Stimulated activated CD4-positive, alpha-beta T cell treated with anti-CD3 and anti-CD28 coated beads, Interleukin-15, amount 100 ng/mL, for 48 hours (primary cell): ENCODE data around the gene CCL13.
A peak's percentile ranks its signal among the peaks of the same experiment; 100 is the strongest.

Source experiments
- DNase-seq, 2 donors: peaks; one replicate each; pipeline ENCODE4 v3.0.0-alpha.2; 2020; ENCODE audit warnings: low read depth in 2 of 2

The CCL13 gene

DNA sequence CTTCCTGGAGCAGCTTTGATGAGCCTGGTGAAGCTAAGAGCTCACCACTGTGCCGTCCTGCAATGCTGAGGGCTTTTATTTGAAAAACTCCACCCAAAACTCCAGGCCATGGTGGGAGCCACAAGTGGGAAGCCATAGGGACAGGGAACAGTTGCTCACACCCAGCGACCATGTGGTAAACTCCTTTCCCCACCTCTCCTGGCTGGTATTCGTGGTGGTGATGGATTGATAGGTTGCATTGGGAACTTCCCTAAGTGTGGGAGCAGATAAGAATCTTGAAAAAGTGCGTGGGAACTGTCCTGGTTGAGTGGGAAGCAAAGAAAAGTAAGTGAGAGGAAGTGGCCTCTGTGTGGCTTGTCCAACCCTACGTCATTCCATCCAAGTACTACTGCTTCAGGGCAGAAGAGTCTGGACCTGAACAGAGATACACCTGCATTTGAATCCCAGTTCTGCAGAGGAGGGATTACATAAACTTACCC is 6.9 kb downstream of the CCL13 start, which contains the start of gene CCL1:
Gene CCL1, minus strand, starts transcription at position 51 of the 479 bp plus-strand sequence. CDS start 72 bp downstream, outside the sequence.
- DNase-seq: no peak

DNA sequence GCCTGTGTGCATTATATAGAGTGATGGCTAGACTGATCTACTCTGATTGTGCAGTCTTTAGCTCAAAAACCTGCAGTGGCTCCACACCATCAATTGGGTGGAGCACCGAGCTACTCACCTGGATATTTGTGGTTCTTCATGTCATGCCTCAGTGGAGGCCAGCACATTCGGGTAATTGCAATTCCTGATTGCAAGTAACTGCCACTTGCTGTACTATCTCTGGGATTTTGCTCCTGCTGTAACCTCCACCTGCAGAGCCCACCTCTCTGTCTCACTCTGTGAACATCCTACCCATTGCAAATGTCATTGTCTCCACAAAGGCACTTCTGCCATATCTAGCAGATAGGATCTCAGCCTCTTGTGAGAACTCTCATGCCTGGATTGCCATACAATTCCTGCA is 8.5 kb downstream of the CCL13 start:
- DNase-seq: no peak

DNA sequence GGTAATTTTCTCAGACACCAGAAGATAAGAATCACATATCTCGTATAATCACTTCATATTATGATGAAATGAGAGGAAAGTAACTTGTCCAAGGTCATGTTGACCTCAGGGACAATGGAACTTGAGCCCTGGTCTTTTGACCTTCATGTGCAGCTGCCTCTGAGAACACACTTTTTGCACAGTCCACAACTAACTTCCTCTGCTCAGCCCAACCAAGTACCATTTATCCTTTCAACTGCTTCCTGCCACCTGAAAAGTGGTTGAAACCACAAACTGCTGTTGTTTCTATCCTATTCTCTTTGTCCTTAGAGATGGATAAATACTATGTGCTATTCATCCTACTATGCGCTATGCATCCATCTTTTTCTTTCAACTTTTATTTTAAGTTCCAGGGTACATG is 9.1 kb downstream of the CCL13 start:
- no peak for DNase-seq

DNA sequence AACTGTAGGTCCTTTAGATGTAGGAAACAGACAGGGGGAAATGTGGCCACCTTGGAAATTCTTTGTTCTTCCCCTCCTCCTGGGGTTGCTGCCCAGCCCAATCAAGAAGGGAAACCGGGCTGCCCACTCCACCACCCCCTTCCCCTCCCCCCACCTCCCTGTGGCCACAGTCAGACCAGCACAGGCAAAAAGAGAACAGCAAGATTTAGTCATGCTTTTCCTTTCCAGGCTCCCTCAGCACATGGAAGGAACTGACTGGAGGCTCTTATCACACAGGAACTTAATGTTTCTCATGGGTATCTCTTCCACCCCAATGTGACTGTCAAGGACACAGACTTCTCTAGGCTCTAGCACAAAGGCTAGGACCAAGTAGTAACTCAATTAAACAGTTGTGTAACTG is 9.7 kb downstream of the CCL13 start:
- DNase-seq: no peak

DNA sequence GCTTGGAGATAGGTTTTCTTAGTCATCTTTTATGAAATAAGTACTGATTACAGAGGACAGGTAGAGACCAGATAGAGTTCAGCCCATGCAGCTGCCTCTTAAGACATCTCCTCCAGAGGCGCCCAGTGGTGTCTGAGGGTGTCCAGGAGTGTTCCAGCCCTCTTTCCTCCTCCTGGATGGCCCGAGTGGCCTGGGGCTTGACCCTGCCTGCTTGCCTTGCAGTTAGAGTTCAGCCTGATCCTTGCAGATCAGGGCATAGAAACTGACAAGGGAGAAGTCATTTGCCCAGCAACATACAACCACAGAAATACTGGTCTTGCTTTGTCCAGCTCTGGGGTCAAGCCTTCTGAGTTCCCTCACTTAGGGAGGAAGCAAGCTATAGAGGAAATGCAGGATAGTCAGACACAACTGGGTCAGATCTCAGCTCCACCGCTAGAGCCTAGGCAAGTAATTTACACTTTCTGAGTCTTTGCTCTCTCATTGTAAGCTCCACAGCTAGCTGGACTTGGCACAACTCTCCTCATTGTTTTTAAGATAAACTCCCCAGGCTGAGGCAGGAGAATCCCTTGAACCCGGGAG is 10.3 kb downstream of the CCL13 start:
- DNase-seq: no peak

DNA sequence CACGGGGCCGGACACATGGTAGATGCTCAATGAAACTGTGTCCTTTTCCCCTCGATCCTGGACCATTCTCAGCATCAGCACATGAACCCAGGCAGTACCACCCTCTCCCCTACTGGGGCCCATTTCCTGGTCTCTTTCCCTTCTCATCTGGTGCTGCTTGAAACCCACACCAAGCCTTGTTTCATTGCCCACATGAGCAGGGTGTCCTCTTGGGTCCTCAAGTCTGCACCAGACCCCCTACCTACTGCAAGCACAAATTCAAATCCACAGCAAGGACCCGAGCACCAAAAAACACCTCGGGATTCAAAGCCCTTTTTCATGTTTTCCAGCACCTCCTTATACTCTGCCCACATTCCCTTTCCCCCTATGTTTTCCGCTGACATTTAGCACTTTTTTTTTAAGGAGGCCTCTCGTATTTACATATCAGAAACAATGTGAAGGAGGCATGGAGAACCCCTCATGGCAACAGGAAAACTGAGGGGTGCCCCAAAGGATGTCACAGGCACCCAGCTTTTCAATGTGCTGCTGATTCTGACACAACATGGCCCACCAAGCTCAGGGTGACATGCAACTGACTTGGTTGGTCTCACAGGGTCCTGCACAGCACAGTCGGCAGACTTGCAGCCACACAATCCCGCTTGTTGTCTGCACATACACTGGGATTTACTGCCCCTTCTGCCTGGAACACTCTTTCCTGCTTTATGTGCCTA is 11.4 kb downstream of the CCL13 start:
- no peak for DNase-seq

DNA sequence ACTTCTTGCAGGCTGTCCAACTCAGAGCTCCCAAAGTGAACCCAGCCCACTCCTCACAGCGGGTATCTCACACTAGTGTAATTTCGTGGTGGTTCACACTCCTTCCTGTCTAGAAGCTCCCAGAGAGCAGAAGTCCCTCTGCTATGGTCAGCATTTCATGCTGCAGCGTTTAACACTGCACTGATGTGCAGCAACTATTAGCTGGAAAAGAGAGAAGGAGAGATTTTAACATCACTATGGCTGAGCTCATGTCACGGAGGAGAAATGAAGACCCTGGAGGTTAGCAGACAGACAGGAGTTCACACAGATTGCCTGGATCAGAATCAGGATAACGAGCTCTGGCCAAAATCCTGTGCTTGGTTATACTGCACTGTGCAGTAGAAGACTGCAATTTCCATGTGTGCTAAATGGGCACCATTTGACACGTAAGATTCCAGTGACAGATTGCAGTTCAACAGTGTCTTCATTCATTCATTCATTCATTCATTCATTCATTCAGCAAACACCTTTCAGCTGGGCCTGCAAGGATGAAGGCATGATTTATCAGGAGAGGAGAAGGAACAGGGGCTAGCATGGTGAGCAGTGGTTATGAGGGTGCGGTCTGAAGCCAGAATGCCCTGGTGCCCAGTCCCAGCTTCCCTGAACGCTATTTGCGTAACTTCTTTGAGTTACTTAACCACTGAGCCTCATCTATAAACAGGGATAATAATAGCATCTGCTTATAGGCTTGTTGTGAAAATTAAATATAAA is 12.1 kb downstream of the CCL13 start:
- DNase-seq: no peak

DNA sequence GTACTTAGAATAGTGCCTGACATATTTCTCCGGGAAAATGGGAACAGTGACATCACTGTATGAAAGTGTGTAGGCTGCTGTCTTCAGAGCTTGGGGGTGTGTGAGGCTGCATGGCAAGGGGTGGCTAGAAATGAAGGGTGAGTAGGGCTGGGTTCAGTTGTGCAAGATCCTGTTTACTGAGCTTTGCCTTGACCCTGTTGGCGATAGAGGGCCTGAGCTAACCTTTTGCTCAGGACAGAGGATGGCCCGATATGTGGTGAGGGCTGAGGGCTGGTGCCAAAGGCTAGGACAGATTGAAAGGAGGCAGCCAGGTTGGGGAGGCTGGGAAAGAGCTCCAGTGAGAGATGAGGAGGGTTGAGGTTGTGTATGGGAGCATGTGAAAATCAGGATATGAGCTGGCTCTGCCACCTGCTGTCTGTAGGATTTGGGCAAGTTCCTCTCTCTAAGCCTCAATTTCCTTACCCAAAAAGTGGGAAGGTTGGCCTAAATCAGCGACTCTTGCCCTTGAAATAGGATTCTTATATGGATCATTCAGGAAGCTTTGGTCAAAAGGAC is 12.7 kb downstream of the CCL13 start:
- no peak for DNase-seq

DNA sequence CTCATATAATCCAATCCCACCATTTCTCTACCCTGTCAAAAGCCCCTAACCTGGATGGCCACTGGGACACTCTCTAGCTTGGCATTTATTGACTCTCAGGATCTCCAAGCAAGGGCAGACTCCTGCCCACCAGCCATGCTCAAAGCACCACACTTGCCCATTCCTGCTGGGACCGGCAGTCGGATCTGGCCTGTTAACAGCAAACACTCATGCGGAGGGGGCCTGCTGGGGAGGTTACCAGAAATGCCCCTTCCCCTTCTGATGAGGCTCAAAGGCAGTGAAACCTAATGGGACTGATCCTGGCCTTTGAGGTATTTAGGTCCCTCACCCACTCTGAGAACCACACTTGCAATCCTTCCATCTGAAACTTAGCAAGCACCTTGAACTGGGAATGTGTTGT is 13.3 kb downstream of the CCL13 start:
- DNase-seq: no peak

DNA sequence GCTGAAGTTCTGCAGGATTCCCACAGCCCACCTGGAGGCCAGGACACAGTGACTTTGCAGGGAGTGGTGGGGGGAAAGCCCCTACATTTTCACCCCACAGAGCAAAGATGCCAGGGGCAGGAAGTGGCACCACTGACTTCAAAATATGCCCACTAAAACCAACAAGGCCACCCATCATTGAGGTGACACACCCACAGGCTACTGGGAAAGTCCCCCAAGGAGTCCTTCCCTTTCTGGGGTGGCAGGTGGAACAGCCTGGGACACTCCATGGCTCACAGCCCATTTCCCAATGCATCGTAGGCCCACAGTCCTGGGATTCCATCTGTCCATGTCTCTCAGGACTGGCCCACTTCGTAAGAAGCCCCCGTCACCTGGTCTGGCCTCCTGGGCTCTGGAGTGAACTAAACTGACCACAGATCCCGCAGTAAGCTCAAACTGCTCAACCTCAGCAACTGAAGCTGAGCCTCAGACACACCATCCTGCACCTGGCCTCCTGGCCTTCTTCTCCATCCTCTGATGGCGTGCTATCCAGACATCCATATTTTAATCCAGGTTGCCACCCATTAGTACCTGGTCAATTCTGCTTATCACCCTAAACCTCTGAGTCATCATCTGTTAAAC is 14.2 kb downstream of the CCL13 start:
- DNase-seq: no peak

DNA sequence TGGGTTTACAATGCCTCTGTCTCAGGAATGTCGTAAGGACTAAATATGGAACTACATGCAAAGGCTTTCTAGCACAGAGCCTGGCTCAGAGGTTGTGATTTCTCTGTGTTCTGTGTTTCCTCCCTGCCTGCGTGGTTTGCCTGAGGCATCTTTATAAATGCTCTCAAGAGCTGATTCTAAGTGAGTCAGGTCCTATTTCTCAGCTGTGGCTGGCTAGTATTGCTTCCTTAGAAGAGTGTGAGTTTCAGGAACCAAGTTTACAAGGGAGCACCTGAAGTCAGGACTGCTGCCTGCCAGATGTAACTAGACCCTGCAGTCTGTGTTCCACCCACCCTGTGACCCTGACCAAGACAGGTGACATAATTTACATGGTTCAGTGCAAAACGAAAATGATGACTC is 14.7 kb downstream of the CCL13 start:
- DNase-seq: no peak

DNA sequence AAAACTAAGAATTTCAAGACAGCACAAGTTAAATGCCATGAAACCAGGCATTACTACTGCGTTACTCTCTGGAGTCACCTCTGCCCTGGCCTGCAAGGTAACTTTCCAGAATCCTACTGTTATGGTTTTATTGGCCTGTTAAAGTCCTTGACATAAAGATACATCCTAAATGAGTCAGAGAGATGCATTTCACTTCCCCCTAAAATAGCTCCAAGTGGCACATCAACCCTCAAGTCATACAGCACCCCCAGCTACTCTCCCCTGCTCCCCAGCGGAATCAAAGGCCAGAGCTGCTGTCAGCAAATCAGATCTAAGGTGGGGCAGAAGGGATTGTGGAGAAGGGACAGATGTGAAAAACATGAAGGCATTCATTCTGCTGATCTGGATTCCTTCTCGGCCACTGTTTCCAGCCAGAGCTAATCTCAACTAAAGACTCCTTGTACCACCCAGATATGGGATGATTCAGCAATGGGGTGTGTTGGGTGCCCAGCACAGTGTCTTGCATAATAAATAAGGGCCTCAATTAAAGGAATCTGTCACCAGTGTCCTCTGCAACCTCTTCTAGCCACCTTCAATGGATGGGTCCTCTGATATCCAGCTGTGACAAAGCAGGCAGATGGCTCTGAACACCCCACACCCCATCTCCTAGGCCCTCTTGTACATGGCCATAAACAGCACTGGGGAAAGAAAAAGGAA is 15.3 kb downstream of the CCL13 start:
- DNase-seq: no peak

DNA sequence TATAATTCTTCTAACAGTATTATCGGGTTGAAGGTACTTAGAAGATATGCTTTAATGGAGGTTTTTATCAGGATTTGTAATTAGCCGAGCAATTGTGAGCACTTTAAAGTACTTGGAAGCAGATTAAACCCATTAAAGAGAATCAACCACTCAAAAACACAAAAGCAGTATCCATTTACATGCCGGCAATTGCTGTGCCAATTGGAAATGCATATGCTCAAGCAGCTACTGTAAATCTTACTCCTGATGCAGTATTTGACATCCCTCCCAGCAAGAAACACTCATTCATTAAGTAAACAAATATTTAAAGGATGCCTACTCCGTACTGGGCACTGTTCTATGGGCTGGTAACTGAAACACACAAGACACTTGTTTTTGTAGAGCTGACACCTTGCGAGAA is 18.2 kb downstream of the CCL13 start:
- no peak for DNase-seq

DNA sequence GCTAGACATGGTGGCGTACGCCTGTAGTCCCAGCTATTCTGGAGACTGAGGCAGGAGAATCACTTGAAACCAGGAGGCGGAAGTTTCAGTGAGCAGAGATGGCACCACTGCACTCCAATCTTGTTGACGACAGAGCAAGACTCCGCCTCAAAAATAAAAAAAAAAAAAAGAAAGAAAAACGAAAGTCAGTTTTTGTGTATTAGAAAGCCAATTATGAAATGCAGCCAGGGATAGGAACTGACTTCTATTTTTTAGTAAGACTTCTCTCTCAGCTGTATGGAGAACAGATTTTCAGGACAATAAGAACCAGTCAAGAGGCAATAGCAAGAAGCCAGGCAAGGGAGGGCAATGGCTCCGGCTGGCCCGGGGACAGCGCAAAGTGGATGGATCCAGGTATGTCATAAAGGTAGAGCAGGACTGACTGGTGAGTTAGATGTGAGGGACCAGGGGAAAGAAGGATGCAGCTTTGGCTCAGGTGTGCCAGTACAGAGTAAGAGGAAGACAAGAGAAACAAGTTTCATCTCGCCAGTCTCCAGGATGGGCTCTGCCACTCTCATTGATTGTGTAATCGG is 19.2 kb downstream of the CCL13 start:
- no peak for DNase-seq

DNA sequence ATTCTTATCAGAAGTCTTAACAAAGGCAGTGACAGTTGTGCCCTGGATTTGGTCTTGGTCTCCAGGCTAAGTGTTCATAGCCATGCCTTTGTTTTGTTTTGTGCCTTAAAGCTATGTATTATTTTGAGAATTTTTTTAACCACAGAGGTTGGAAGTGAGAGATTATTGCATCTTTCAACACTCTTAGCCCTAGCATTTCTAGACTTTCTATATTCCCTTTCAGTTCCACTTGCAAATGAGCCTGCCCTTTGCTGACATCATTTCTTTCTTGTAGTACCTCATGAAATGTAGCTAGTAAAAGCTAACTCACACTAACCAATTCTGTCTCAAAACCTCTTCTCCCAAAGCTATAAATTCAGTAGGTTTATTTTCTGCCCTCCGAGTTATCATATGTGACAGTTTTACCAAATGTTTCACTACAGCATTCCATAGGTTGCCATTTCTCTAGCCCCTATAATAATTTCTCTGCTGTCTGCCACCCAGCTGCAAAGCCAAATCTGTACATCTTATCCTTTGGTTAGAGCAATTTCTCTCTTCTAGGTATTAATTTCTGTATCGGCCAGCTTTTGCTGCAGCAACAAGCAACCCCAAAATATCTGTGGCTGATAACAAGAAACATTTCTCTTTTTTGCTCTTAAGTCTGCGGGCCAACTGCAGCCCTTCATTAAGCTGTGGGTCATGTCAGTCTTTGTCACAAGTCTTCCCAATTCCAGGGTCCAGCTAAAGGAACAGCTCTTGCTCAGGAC is 21.0 kb downstream of the CCL13 start:
- no peak for DNase-seq

DNA sequence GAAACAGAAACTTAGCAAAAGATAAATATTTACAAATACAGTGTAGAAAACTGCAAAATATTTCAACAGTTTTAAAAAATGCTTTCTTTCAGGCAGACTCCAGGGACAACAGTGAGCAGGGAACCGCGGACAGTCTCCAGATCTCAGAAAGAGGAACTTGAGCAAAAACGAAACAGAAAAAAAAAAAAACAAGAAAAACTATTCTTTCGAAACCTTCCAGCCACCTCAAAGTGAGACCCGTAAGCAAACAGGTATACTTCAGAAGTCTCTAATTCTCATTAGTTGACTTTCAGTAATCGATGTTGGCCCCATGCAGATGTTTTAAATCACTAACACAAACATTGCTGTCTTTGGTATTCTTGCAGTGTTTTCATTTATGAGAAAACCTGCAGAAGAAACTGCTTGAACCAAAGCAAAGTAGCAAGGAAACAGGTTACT is 22.4 kb downstream of the CCL13 start:
- DNase-seq: peak in 1 of 2 donors; percentile 19

DNA sequence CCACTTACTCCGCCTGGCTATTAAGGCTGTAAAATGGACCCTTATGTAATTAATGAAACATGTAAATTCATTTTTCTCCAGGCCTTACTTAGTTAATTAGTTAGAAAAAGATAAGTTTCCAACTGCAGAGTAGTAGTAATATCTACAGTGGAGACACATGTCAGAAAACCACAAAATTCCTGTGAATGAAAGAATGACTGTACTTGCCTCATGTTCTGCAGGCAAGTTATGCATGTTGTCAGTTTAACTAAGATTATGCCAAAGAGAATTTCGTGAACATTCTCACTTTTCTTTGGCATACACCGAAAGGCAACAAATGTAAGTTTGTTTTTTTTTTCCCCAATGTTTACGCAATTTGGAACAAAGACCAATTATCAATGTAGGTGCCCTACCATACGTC is 23.6 kb downstream of the CCL13 start:
- DNase-seq: no peak

DNA sequence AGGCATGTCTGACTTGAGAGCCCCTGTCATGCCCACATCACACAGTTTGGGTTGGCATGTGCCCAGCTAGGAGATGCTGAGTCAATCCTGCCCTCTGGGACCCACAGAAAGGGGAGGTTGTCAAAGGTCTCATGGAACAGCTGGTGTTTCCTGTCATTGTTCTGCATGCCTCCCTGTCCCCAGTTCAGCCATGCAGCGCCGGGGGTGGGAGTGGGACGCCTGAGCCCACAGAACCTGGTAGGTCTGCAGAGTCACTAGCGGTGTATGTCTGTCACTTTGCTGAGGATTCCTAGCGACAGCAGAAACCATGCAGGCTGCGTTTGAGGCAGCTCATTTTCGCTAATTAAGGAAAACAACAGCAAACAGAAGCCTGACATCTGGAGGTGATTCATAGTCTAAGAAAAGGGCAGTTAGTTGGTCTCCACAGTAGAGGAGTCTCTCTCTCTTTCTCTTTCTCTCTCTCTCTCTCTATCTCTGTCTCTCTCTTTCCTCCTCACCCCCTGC is 26.4 kb downstream of the CCL13 start:
- DNase-seq: peak; percentile 26 to 35

DNA sequence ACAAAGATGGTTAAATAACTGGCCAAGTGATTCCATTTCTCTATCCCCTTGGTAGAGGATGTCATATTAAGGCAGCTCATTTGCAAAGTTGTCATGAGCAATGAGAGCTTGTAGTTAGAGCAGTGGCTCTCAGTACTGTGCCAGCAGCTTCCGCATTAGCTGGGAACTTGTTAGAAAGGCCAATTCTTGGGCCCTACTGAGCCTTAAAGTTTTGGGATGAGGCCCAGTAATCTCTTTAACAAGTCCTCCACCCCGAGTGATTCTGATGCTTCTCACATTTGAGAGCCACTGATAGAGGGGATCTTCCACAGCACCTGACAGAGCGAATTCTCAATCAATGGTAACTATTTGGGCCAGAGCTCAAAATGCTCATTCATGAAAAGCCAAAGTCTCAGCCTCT is 26.9 kb downstream of the CCL13 start:
- DNase-seq: no peak

DNA sequence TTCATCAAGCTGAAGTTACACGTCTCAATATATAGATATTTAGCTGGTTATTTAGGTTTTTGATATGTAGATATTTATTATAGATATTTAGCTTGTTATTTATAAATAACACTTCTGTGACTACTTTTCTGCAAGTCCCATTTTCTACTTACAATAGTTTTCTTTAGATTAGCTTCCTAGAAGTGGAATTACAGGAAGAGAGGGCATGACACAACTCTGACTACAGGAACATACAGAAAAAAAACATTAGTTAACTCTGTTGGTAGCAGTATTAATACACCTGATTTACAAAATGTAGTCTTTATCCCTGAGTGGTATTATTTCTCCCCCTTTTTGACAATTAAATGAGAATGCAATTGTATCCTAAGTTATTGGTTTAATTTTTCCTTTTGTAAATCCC is 28.0 kb downstream of the CCL13 start:
- DNase-seq: no peak
